HG02870 (cell line): Measurements from ENCODE around the gene ITPK1.
A peak's percentile ranks its signal among the peaks of the same experiment; 100 is the strongest.

Experiments used
- ATAC-seq: cut with Tn5 transposase; IDR thresholded peaks from one replicate; pipeline ENCODE4 v1.9.1; 2021; ENCODE audit warnings: mild to moderate bottlenecking, moderate library complexity; ENCODE audit not compliant: unreplicated experiment

Gene ITPK1

GRCh38 chr14:93045965-93046704, 69.6 kb downstream of the ITPK1 start:
- ATAC-seq = no peak

- ATAC-seq = no peak
Observed at GRCh38 chr14:93045211-93045674, 70.5 kb downstream of the ITPK1 start.

GRCh38 chr14:93044556-93044955, 71.2 kb downstream of the ITPK1 start:
- no peak for ATAC-seq

GRCh38 chr14:93044121-93044520, 71.6 kb downstream of the ITPK1 start:
- no peak for ATAC-seq

- ATAC-seq = no peak
Observed at GRCh38 chr14:93042968-93043940, 72.5 kb downstream of the ITPK1 start.

- no peak for ATAC-seq
Observed at GRCh38 chr14:93041830-93042229, 73.9 kb downstream of the ITPK1 start.

GRCh38 chr14:93040982-93041381, 74.7 kb downstream of the ITPK1 start:
- no peak for ATAC-seq

GRCh38 chr14:93040443-93040842, 75.3 kb downstream of the ITPK1 start:
- ATAC-seq = no peak

- ATAC-seq = no peak
Observed at GRCh38 chr14:93039649-93040315, 75.9 kb downstream of the ITPK1 start.

GRCh38 chr14:93037351-93037750, 78.4 kb downstream of the ITPK1 start:
- no peak for ATAC-seq

GRCh38 chr14:93036652-93037345, 78.9 kb downstream of the ITPK1 start:
- ATAC-seq = no peak

GRCh38 chr14:93035917-93036651, 79.6 kb downstream of the ITPK1 start:
- no peak for ATAC-seq

- ATAC-seq = no peak
Observed at GRCh38 chr14:93035585-93035916, 80.2 kb downstream of the ITPK1 start.

GRCh38 chr14:93034671-93034994, 81.1 kb downstream of the ITPK1 start:
- no peak for ATAC-seq

GRCh38 chr14:93033983-93034670, 81.6 kb downstream of the ITPK1 start:
- peak; percentile 57 for ATAC-seq

GRCh38 chr14:93033084-93033982, 82.4 kb downstream of the ITPK1 start:
- ATAC-seq = no peak

- no peak for ATAC-seq
Observed at GRCh38 chr14:93032421-93032936, 83.2 kb downstream of the ITPK1 start.

GRCh38 chr14:93031505-93032315, 84.0 kb downstream of the ITPK1 start:
- no peak for ATAC-seq
